ENCODE measurements around the gene SURF2. TPM values are rescaled to one million over a fixed set of nuclear protein-coding genes. Genes with fewer than 3 reads are reported as not detected.

SURF2 gene
- total and polyA plus RNA-seq, 2 donors (not counting 3 experiments of a cell fraction or from before 2014, with no cell fraction given): 10.6 to 14.2 TPM

DNA sequence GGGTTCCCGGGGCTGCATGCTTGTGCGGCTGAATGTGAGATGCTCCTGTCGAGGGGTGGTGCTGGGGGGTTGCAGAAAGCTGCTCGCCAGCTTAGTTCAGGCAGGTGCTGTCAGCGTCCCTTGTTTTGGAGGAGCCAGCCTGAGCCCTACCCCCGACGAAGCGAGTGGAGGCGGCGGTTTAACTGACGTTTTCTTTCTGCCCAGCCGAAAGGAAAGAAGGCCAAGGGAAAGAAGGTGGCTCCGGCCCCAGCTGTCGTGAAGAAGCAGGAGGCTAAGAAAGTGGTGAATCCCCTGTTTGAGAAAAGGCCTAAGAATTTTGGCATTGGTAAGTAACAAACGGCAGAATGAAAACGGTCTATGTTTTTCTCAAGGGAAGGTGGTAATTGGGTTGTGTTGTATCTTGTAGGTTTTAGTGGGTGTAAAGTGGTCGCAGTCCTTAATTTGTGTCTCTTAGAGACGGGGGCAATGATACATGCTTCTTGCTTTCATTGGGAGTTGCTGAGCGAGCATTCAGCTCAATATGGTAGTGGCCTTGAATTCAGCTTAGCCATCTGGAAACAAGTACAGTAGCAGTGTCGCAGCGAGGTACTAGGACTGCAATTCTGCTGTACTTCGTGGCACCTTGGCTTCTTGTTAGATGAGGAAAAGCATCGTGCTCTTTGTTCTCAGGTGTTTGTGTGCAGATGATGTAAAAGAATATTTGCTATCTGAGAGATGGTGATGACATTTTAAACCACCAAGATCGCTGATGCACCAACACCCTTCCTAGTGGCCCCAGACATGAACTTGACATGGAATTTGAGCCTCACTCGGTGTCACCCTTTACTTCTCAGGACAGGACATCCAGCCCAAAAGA, 7.4 kb upstream of the SURF2 start:
- no peak overlapping the region for H2AFZ ChIP-seq (ENCODE audit: low read depth, low read length)
- intact Hi-C loops (cut with micrococcal nuclease): loop anchor here (1.0 to 5.0 kb wide), 2 partner anchors 27 to 162 kb away; partner anchors contain the start of genes STKLD1 and SURF4
- dilution Hi-C loops (cut with MboI; ENCODE audit: extremely low pct_ligation_motif_present, low sequenced_read_pairs): no loop called here
- peaks cover 14% of the 10 kb centered on the region for H3K4me1 ChIP-seq (ENCODE audit: control insufficient read depth, extremely low read depth, insufficient read depth, low read length)
- CTCF ChIA-PET: interaction anchor here (1.1 kb wide), 2 partner anchors 20 to 29 kb away, joined by 3 read pairs; no protein-coding TSS in a partner anchor
- peak overlapping the region; percentile 69 to 84 (median 83) for H3K4me3 ChIP-seq (replicated peaks in 1 of 3; ENCODE audit: insufficient read depth in 1 of 3, low read depth in 1 of 3, low read length in 3 of 3)
- BruUV-seq (replicated peaks): no TSS peak
- peak; percentile 26 for TF ChIP-seq POLR2A (IDR thresholded peaks at IDR 0.05; ENCODE audit: low read depth, low read length)
- no peak for TF ChIP-seq JUN (IDR thresholded peaks at IDR 0.05; ENCODE audit: borderline replicate concordance, insufficient read depth, insufficient read length, low read depth)
- TF ChIP-seq MYC (IDR thresholded peaks at IDR 0.05; ENCODE audit: low read depth, low read length): no peak
- FAIRE-seq (peak; percentile 18), DNase-seq (ENCODE audit: low read depth, low spot score) (no peak)
- H3K9me1 ChIP-seq (replicated peaks; ENCODE audit: control insufficient read depth, extremely low read depth, insufficient read depth, low read length): no peaks in the 10 kb centered on the region
- H3K4me2 ChIP-seq (ENCODE audit: insufficient read depth, low read length): peak overlapping the region; percentile 93
- H3K27ac ChIP-seq (ENCODE audit: insufficient read depth, low read depth, low read length): peak overlapping the region; percentile 91
- no peaks in the 10 kb centered on the region for H4K20me1 ChIP-seq (replicated peaks; ENCODE audit: control insufficient read depth, extremely low read depth, insufficient read depth, low read length)
- POLR2A ChIA-PET: interaction anchor here (1.1 to 1.7 kb wide), 3 partner anchors 8 to 111 kb away, joined by 8 to 10 read pairs (median 10); partner anchors contain the start of genes CACFD1, STKLD1, SURF1 and SURF2
- H3K36me3 ChIP-seq (ENCODE audit: control insufficient read depth in 2 of 2, extremely low read depth in 1 of 2, insufficient read depth in 2 of 2, low read length in 2 of 2): peaks cover 15 to 40% of the 10 kb centered on the region in 2 experiments
- peak overlapping the region; percentile 98 for H3K9ac ChIP-seq (replicated peaks; ENCODE audit: extremely low read depth, insufficient read depth, low read length)
- H3K79me2 ChIP-seq (ENCODE audit: control insufficient read depth, insufficient read depth, low read length): peaks cover 40% of the 10 kb centered on the region
- H3K27me3 ChIP-seq (ENCODE audit: control insufficient read depth in 2 of 2, insufficient read depth in 2 of 2, low read length in 2 of 2): no peaks in the 10 kb centered on the region
- H3K9me3 ChIP-seq (replicated peaks; ENCODE audit: control insufficient read depth, insufficient read depth, low read length): no peaks in the 10 kb centered on the region

DNA sequence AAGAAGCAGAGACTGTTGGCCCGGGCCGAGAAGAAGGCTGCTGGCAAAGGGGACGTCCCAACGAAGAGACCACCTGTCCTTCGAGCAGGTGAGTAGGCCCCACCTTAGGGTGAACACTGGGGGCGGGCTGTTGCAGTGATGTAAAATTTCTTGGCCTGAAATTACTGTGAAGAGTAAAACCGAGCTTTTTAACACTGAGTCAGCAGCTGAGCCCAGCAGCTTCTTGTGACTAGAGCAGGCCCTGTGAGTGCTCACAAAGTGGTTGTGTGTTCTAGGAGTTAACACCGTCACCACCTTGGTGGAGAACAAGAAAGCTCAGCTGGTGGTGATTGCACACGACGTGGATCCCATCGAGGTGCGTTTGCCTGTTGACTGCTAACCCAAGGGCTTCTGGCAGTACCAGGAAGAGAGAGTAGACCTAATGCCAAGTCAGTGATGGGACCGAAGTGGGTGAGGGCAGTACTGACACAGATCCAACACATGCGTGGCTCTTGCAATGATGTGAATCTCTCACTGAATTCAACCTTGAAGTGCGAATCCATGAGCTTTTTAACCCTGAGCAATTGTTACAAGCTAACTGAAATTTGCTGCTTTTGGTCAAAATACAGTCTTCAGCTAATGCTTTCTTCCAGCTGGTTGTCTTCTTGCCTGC, 6.3 kb upstream of the SURF2 start:
- CTCF ChIA-PET: interaction anchor here (0.6 to 1.4 kb wide), 2 partner anchors 24 to 1992 kb away, joined by 3 read pairs; no protein-coding TSS in a partner anchor
- H3K9ac ChIP-seq (replicated peaks; ENCODE audit: extremely low read depth, insufficient read depth, low read length): peak overlapping the region; percentile 98
- no peaks in the 10 kb centered on the region for H4K20me1 ChIP-seq (replicated peaks; ENCODE audit: control insufficient read depth, extremely low read depth, insufficient read depth, low read length)
- no peaks in the 10 kb centered on the region for H3K9me1 ChIP-seq (replicated peaks; ENCODE audit: control insufficient read depth, extremely low read depth, insufficient read depth, low read length)
- peaks cover 40% of the 10 kb centered on the region for H3K79me2 ChIP-seq (ENCODE audit: control insufficient read depth, insufficient read depth, low read length)
- POLR2A ChIA-PET: interaction anchor here (0.8 kb wide), 1 partner anchor 19 kb away, joined by 3 read pairs; no protein-coding TSS in a partner anchor
- no peak overlapping the region for H2AFZ ChIP-seq (ENCODE audit: low read depth, low read length)
- dilution Hi-C loops (cut with MboI; ENCODE audit: extremely low pct_ligation_motif_present, low sequenced_read_pairs) (no loop called here), intact Hi-C loops (cut with micrococcal nuclease) (loop anchor here (5.0 kb wide), 1 partner anchor 163 kb away; no protein-coding TSS in a partner anchor)
- H3K27me3 ChIP-seq (ENCODE audit: control insufficient read depth in 2 of 2, insufficient read depth in 2 of 2, low read length in 2 of 2): no peaks in the 10 kb centered on the region
- TF ChIP-seq POLR2A (IDR thresholded peaks at IDR 0.05; ENCODE audit: low read depth, low read length) (peak; percentile 25), POLR2AphosphoS5 (IDR thresholded peaks at IDR 0.05; ENCODE audit: insufficient read depth, low read depth, low read length) (no peak)
- TF ChIP-seq, protein P1, sequence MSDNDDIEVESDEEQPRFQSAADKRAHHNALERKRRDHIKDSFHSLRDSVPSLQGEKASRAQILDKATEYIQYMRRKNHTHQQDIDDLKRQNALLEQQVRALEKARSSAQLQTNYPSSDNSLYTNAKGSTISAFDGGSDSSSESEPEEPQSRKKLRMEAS (IDR thresholded peaks at IDR 0.05; ENCODE audit: insufficient read depth, insufficient read length): no peak
- H3K36me3 ChIP-seq (ENCODE audit: control insufficient read depth in 2 of 2, extremely low read depth in 1 of 2, insufficient read depth in 2 of 2, low read length in 2 of 2): peaks cover 15 to 34% of the 10 kb centered on the region in 2 experiments
- no peak overlapping the region for H3K27ac ChIP-seq (ENCODE audit: insufficient read depth, low read depth, low read length)
- peaks cover 14% of the 10 kb centered on the region for H3K4me1 ChIP-seq (ENCODE audit: control insufficient read depth, extremely low read depth, insufficient read depth, low read length)
- no peak for DNase-seq (ENCODE audit: low read depth, low spot score)
- peak overlapping the region in 1 of 3 experiments; percentile 84 for H3K4me3 ChIP-seq (replicated peaks in 1 of 3; ENCODE audit: insufficient read depth in 1 of 3, low read depth in 1 of 3, low read length in 3 of 3)
- BruUV-seq (replicated peaks): no TSS peak
- no peaks in the 10 kb centered on the region for H3K9me3 ChIP-seq (replicated peaks; ENCODE audit: control insufficient read depth, insufficient read depth, low read length)
- FAIRE-seq: no peak
- peak overlapping the region; percentile 93 for H3K4me2 ChIP-seq (ENCODE audit: insufficient read depth, low read length)
